ENCODE data around the gene DIP2B.

GRCh38 chr12:50665170-50665569, 160.4 kb downstream of the DIP2B start:
- no peak for TF ChIP-seq POLR2A (IDR thresholded peaks at IDR 0.05)
- TF ChIP-seq CTCF (IDR thresholded peaks at IDR 0.05): no peak
- no peak for TF ChIP-seq EP300 (IDR thresholded peaks at IDR 0.05)

Data from ovary (tissue), 3 donors.